ENCODE data around the gene PTPRN2.
"Not testable (repeated sequence)": the region's sequence is repeated elsewhere in the genome, so short reads cannot be mapped to it uniquely, and the experiment has no call there.

PTPRN2 gene

DNA sequence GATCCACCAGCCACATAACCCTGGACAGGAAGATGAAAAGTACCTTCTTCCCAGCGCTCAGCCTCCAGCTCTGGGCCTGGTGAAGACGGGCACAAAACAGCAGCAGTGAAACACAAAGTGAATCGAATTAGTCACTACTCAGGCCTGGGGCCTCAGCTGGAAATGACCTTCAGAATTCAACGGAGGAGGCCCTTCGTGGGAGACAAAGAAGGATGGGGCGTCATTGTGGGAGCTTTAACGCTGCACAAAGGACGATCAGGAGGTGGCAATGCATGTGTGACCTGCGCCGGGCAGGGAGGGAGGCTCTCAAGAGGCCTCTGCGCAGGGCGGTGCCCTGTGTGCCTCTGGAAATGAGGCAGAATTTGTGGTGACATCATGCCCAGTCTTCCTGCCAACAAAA lies 1089.0 kb downstream of the PTPRN2 start:
- no peak for DNase-seq

DNA sequence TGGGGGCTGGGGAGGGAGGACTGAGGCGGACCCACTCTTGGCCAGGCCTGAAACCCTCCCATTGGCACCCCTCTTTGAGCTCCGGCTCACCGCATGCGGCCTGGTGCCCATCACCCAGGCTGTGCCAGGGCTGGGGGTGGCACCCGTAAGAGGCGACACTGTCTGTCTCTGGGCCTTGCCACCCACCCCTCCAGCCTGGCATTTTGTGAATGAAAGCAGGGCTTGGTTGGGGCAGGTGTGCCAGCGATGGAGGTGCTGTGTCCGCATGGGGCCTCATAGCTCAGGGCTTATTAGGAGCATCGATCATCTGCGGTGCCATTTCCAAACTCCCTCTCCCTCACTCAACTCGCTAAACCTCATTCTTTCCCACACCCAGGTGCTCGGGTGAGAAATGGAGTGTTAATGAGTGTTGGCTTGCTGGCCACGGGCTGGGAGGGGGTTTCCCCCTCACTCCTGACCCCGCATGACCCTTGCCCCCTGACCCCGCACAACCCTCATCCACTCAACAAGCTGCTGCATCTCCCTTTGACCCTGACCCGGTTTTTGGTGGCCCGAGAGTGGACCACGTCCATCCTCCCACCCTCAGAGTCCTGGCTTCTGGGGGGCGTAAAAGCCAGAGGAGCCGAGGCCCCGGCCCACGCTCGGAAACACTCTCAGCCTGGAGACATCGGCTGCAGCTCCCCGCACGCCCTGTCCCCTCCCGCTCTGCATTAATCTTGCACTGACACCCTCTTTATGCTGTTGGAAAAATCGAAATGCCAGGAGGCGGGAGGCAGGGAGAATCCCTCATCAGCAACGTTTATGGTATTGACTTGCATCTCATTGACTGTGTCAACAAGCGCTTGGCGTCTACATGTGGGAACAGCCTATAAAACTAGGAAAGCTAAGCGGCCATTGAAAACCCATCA lies 1089.6 kb downstream of the PTPRN2 start:
- no peak for DNase-seq

DNA sequence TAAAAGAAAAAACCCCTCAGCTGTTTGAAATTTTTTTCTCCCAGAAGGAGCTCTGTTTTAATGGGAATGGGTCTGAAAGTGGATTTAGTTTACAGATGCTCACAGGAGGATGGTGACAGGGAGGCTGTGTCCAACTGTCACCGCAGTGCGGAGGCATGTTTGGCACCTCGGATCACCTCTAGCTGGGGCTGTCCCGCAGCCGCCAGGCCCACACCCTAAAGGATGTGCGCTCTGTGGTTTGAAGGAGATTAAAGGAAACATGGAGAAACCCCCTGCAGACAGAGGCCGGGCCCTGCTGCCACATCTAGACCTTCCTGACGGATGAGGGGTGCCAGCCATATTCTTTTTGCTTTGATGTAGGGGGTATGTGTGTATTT lies 1090.3 kb downstream of the PTPRN2 start:
- DNase-seq, result no peak

DNA sequence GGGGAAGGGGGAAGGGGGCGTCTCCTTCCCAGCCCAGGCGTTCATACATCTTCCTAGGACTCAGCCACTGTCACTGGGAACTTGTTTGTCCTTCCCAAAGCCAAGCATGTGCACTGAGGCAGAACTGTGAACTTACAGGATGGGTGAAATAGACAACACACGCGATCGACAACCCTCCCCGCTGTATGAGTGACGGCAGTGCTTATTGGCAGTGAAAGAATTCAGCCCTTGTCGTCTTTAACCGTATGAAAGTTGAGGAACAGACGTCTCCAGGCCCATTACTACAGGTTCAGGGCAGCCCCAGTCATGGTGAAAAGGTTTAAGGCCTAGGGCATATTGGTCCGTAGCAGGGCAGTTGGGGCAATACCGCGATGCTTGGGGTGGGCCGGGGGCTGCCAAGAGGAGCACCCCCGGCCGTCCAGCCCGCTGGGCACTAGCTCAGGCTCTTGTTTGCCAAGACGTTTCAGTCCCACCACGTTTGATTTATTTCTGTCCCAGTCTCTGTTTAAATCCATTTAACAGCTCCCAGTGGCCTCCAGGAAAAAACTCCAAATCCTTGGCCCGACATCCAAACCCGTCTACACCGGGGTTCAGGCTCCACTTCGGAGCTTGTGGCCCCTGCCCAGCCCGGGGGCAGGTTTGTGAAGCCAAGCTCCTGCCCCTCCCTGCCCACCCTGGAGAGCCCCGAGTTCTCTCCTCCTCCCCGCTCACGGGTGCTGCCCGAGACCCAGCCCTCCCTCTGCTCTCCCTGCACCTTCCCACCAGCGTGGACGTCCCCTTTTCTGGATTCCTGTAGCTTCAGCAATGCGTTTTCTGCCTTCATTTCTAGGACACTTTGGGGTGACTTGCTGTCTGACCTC lies 1091.0 kb downstream of the PTPRN2 start:
- no peak for DNase-seq

DNA sequence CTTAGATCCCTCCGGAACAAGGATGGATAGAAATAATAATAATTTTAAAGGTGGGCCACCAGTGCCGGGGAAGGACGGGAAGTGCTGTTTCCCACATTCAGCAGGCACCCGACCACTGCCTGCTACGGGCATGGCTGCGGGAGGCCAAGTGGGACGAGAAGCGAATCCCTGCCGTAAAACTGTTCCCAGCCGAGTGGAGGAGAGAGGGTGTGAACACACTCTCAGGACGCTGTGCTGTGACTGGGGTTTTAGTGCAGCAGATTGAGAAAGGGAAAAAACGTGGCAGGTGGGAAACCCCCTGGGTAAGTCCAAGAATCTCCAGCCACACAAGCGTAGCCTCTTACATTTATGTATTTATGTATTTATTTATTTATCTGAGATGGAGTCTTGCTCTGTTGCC lies 1092.0 kb downstream of the PTPRN2 start:
- no peak for DNase-seq

DNA sequence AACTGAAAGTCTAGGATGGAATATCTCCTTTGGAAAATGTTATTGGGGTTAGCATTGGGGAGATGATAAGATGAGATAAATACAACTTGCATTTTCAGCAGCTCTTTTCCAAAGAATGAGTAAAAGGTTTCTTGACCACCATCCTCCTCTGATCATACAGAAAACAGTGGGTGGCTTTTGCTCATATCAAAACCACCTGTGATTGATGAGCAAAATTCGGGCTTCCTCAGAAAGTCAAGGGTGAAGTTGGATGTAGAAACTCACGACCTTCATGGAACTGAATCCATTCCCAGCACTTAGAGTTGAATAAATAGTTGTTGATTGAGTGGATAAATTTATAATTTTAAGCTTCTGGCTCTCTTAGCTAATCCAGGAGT lies 1092.5 kb downstream of the PTPRN2 start:
- no peak for DNase-seq

DNA sequence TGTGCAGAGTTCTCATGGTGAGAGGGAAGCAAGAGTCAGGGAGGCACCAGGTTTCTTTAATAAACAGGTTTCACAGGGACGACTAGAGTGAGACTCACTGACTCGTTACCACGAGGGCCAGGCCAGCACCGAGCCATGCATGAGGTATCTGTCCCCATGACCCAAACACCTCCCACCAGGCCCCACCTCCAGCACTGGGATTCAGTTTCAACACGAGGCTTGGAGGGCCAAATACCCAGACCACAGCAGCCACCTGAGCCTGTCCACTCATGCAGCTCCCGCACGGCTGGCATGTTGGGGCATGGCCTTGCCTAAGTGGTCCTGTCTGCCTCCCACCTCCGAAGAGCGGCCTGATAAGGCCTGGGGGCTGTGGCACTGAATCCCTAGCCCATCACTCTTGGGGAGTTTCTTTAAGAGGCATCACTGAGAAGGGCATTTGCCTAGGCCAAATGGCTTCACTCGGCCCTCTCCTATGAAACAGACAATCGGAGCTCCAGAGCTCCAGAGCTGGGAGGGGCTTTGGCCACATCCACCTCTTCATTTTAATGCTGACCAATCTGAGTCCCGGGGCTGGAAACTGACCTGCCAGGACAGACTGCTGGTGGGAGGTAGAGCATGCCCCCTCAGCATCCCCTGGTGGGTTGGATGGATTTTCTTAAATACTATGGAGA lies 1093.0 kb downstream of the PTPRN2 start:
- no peak for DNase-seq

DNA sequence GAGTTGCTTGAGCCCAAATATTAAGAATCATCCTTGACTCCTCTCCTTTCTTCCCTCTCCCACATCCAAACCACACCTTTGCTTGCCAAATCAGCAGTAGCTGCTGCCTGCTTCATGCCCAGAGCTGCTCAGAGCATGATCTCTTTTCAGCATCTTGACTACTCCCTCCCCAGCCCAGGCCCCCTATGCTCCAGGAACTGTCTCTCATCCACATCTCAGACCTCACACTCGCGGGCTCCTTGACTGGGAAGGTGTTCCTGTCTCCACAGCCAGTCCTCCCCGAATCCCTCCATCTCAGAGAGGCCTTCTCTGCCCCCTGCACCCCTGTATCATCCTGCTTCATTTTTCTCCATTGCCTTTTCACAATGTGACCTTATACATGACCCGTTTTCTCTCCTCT lies 1093.8 kb downstream of the PTPRN2 start:
- no peak for DNase-seq

DNA sequence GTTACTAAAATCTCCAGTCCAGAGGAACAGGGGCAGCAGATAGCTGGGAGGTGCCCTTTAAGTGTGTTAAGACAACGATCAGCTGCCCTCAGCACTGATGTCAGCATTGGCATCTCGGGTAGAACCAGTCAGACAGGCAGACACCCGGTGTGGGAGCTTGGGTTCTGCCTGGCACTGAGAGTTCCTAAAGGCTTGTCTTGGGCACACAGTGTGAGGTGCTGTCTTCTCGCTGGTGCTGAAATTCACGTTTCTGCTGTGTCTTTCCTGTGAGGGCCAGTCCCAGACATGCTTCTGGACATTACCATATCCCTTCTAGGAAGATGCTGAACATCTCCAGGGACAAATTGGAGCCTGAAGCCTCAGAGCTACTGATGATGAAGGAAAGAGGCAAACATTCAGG lies 1094.6 kb downstream of the PTPRN2 start:
- DNase-seq, result no peak

DNA sequence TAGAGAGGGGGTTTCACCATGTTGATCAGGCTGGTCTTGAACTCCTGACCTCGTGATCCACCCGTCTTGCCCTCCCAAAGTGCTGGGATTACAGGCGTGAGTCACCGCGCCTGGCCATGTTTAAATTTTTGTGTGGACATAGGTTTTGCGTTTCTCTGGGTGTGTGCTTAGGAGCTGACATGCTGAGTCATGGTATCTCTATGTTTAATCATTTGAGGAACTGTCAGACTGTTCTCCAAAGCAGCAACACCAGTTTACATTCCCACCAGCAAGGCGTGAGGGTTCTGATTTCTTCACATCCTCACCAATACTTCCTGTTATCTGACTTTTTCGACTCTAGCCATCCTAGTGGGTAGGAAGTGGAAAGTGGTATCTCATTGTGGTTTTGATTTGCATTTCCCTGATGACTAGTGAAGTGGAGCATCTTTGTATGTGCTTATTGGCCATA lies 1097.1 kb downstream of the PTPRN2 start:
- DNase-seq, result no peak

DNA sequence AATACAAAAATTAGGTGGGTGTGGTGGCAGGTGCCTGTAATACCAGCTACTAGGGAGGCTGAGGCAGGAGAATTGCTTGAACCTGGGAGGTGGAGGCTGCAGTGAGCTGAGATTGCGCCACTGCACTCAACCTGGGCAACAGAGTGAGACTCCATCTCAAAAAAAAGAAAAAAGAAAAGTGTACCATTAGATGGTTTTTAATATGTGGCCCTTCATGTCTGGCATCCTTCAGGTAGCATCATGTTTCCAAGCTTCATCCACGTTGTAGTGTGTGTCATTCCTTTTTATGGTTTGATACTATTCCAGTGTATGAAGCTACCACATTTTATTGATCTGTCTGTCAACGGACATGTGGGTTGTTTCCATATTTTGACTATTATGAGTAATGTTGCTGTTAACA lies 1097.8 kb downstream of the PTPRN2 start:
- not testable (repeated sequence) for DNase-seq
